Endothelial cell of umbilical vein (primary cell): ENCODE data around the gene EEF1AKMT1. TPM values are rescaled to one million over a fixed set of nuclear protein-coding genes. Genes with fewer than 3 reads are reported as not detected.

Experiments
- BruUV-seq: library from RNA; stranded (reverse); fragments of 400-500 nt; replicated peaks from 2 replicates; lab custom pipeline; 2021; lab: Mats Ljungman, UMichigan
- CTCF ChIA-PET: fragments of 300-600, 350-600 bp; sonication (Branson Sonifier 250); formaldehyde crosslinking; loops from one replicate; lab custom pipeline; 2021; ENCODE audit warnings: antibody characterized with exemption, inconsistent platforms; lab: Charles Lee
- POLR2A ChIA-PET: fragments of 300-600, 350-600 bp; sonication (Branson Sonifier 250); formaldehyde crosslinking; loops from one replicate; lab custom pipeline; 2021; ENCODE audit warnings: antibody characterized with exemption, inconsistent platforms; lab: Charles Lee
- DNase-seq: peaks from one replicate; pipeline ENCODE4 v3.0.0-alpha.2; 2011; ENCODE audit warnings: low read depth, low spot score
- FAIRE-seq: peaks from 2 replicates; lab custom pipeline; 2011; peaks lifted over from hg19 to GRCh38; lab: Jason Lieb, UNC
- H2AFZ ChIP-seq: 2 replicates; pipeline ENCODE4 v1.6.0; 2012; ENCODE audit warnings: low read depth, low read length, control low read depth, inconsistent platforms
- H3K27ac ChIP-seq: 2 replicates; pipeline ENCODE4 v1.5.1; 2011; ENCODE audit warnings: low read depth, mild to moderate bottlenecking, control low read depth, low read length, moderate library complexity; ENCODE audit not compliant: insufficient read depth
- H3K27me3 ChIP-seq, 2 experiments: 2 replicates each; pipeline versions ENCODE4 v1.6.0 to v1.6.1; 2011; ENCODE audit warnings: low read length in 2 of 2, mixed read lengths in 1 of 2; ENCODE audit not compliant: control insufficient read depth in 2 of 2, insufficient read depth in 2 of 2
- H3K36me3 ChIP-seq, 2 experiments: 2 replicates in 1 of 2; 3 replicates in 1 of 2; pipeline ENCODE4 v1.5.1; 2011; ENCODE audit warnings: low read length in 2 of 2, mild to moderate bottlenecking in 1 of 2, moderate library complexity in 1 of 2; ENCODE audit not compliant: control insufficient read depth in 2 of 2, insufficient read depth in 2 of 2; ENCODE audit errors: extremely low read depth in 1 of 2
- H3K4me1 ChIP-seq: 3 replicates; pipeline ENCODE4 v1.5.1; 2011; ENCODE audit warnings: mild to moderate bottlenecking, low read length; ENCODE audit not compliant: control insufficient read depth, insufficient read depth; ENCODE audit errors: extremely low read depth
- H3K4me2 ChIP-seq: 2 replicates; pipeline ENCODE4 v1.6.1; 2011; ENCODE audit warnings: low read length, control low read depth, mixed read lengths; ENCODE audit not compliant: insufficient read depth
- H3K4me3 ChIP-seq, 3 experiments: fragments of 200-600 bp in 1 of 3; sonication (generic), shearing (Covaris generic) in 1 of 3; replicated peaks in 1 of 3; 2 replicates each; pipeline ENCODE4 v1.5.1; 2011 to 2016; ENCODE audit warnings: control low read depth in 3 of 3, low read length in 3 of 3, mild to moderate bottlenecking in 2 of 3, inconsistent platforms in 1 of 3, low read depth in 1 of 3, moderate library complexity in 1 of 3; ENCODE audit not compliant: insufficient read depth in 1 of 3
- H3K79me2 ChIP-seq: 2 replicates; pipeline ENCODE4 v1.6.0; 2012; ENCODE audit warnings: low read length, inconsistent platforms; ENCODE audit not compliant: control insufficient read depth, insufficient read depth
- H3K9ac ChIP-seq: replicated peaks from 2 replicates; pipeline ENCODE3; 2011; ENCODE audit warnings: low read length, control low read depth; ENCODE audit not compliant: insufficient read depth; ENCODE audit errors: extremely low read depth
- H3K9me1 ChIP-seq: replicated peaks from 3 replicates; pipeline ENCODE4 v1.6.0; 2011; ENCODE audit warnings: mild to moderate bottlenecking, low read length; ENCODE audit not compliant: control insufficient read depth, insufficient read depth; ENCODE audit errors: extremely low read depth
- H3K9me3 ChIP-seq: replicated peaks from 2 replicates; pipeline ENCODE4 v1.5.1; 2012; ENCODE audit warnings: low read length, inconsistent platforms; ENCODE audit not compliant: control insufficient read depth, insufficient read depth
- H4K20me1 ChIP-seq: replicated peaks from 2 replicates; pipeline ENCODE3; 2011; ENCODE audit warnings: mild to moderate bottlenecking, low read length; ENCODE audit not compliant: control insufficient read depth, insufficient read depth; ENCODE audit errors: extremely low read depth
- EZH2 ChIP-seq: IDR thresholded peaks from 2 replicates; pipeline ENCODE4 v1.6.1; 2012; ENCODE audit warnings: borderline replicate concordance, low read depth, mild to moderate bottlenecking, moderate library complexity, low read length, inconsistent platforms; ENCODE audit not compliant: severe bottlenecking
- FOS ChIP-seq: IDR thresholded peaks from 2 replicates; pipeline ENCODE4 v1.6.1; 2011; ENCODE audit warnings: mild to moderate bottlenecking, low read length, moderate library complexity, borderline replicate concordance; ENCODE audit not compliant: insufficient read depth
- GATA2 ChIP-seq: IDR thresholded peaks from 2 replicates; pipeline ENCODE4 v1.7.0; 2011; ENCODE audit warnings: low read depth, mild to moderate bottlenecking, moderate library complexity, mixed read lengths, low read length; ENCODE audit not compliant: insufficient read length, insufficient read depth
- JUN ChIP-seq: IDR thresholded peaks from 2 replicates; pipeline ENCODE4 v1.6.1; 2011; ENCODE audit warnings: borderline replicate concordance, low read depth; ENCODE audit not compliant: insufficient read length, insufficient read depth
- MYC ChIP-seq: IDR thresholded peaks from one replicate; pipeline ENCODE4 v1.6.1; 2011; ENCODE audit warnings: mild to moderate bottlenecking, low read depth, low read length
- POLR2A ChIP-seq: IDR thresholded peaks from 2 replicates; pipeline ENCODE4 v1.6.1; 2012; ENCODE audit warnings: low read depth, mild to moderate bottlenecking, control low read depth, low read length
- POLR2AphosphoS5 ChIP-seq: IDR thresholded peaks from 2 replicates; pipeline ENCODE4 v1.6.1; 2012; ENCODE audit warnings: low read depth, mild to moderate bottlenecking, control low read depth, low read length, moderate library complexity; ENCODE audit not compliant: insufficient read depth
- dilution Hi-C: fragments of 300-500 bp; cut with MboI; formaldehyde crosslinking; loops from one replicate; pipeline ENCODE4 v1.15.0; 2019; ENCODE audit warnings: low sequenced_read_pairs; ENCODE audit not compliant: extremely low pct_ligation_motif_present
- intact Hi-C: fragments of 100-400 bp; cut with micrococcal nuclease; formaldehyde crosslinking; loops from one replicate; pipeline ENCODE4 v1.10.0; 2022
- polyA plus RNA-seq, 4 experiments: library from polyadenylated mRNA; depleted of rRNA in 3 of 4; stranded (reverse) in 3 of 4; unstranded in 1 of 4; fragments of >200 nt; gene quantifications; 2 replicates each; pipeline versions ENCODE4 v1.2.1 to v1.2.3, GENCODE V29; 2011 to 2012; ENCODE audit warnings: missing spikeins in 1 of 4
- total RNA-seq: library from RNA; stranded (reverse); gene quantifications from 2 replicates; pipeline ENCODE4 v1.2.3, GENCODE V29; 2021
- TF ChIP-seq, protein P1 (sequence below), 2 donors: IDR thresholded peaks; 1 replicate in 1 of 2; 2 replicates in 1 of 2; pipeline ENCODE4 v1.5.1; 2011; ENCODE audit warnings: low read length in 2 of 2, mild to moderate bottlenecking in 2 of 2, moderate library complexity in 2 of 2, control low read depth in 1 of 2, inconsistent platforms in 1 of 2, low read depth in 1 of 2; ENCODE audit not compliant: insufficient read depth in 1 of 2; ENCODE audit errors: extremely low read depth in 1 of 2
- TF ChIP-seq, protein P2 (sequence below): IDR thresholded peaks from 2 replicates; pipeline ENCODE4 v1.6.1; 2011; ENCODE audit not compliant: insufficient read depth, insufficient read length

EEF1AKMT1 gene
- total and polyA plus RNA-seq, 2 donors (not counting 3 experiments of a cell fraction or from before 2014, with no cell fraction given) = 9.0 to 11.1 TPM

DNA sequence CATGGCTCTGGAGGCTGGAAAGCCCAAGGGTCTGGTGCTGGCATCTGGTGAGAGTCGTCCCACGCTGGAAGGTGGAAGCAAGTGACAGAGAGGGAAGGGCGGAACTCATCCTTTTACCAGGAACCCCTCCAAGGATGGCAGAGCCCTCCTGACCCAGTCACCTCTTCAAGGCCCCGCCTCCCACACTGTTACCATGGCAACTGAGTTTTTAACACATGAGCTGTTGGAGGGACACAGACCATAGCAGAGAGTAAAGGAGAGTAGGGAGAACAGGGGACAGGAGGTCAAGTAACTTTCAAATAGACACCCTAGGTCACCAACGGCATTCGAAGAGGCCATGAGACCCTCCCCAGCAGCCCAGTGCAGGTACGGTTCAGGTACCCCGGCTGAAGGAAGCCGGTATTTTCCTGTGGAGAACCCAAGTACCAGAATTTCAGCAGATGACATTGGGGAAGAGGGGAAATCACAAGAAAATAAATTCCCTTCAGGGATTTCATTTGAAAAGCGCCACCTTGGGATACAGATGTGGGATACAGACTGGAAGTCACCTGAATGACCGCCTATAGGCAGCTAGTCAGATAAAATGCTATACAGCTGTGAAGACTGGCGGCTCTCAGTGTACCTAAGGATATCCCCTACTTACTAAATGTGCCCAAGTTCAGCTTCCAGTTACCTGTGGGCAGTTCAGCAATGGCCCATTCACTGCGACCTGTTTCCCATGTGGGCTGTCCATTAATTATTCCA, 62.3 kb downstream of the EEF1AKMT1 start:
- ChIA-PET POLR2A (no interaction called here), CTCF (interaction anchor here (0.7 to 9.5 kb wide), 12 partner anchors 17 to 217 kb away, joined by 3 to 92 read pairs (median 4); partner anchors contain the start of gene CRYL1)
- H3K4me3 ChIP-seq = no peak overlapping the region
- H4K20me1 ChIP-seq = no peaks in the 10 kb centered on the region
- H3K27ac ChIP-seq = no peak overlapping the region
- H3K4me2 ChIP-seq = no peak overlapping the region
- DNase-seq (no peak), FAIRE-seq (no peak)
- TF ChIP-seq FOS (no peak), EZH2 (no peak), POLR2AphosphoS5 (no peak), POLR2A (no peak), MYC (no peak), JUN (no peak), GATA2 (no peak)
- TF ChIP-seq, protein P1, sequence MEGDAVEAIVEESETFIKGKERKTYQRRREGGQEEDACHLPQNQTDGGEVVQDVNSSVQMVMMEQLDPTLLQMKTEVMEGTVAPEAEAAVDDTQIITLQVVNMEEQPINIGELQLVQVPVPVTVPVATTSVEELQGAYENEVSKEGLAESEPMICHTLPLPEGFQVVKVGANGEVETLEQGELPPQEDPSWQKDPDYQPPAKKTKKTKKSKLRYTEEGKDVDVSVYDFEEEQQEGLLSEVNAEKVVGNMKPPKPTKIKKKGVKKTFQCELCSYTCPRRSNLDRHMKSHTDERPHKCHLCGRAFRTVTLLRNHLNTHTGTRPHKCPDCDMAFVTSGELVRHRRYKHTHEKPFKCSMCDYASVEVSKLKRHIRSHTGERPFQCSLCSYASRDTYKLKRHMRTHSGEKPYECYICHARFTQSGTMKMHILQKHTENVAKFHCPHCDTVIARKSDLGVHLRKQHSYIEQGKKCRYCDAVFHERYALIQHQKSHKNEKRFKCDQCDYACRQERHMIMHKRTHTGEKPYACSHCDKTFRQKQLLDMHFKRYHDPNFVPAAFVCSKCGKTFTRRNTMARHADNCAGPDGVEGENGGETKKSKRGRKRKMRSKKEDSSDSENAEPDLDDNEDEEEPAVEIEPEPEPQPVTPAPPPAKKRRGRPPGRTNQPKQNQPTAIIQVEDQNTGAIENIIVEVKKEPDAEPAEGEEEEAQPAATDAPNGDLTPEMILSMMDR (IDR thresholded peaks at IDR 0.05; ENCODE audit: extremely low read depth in 1 of 2, insufficient read depth in 1 of 2, low read depth in 1 of 2, low read length in 2 of 2) = no peak
- TF ChIP-seq, protein P2, sequence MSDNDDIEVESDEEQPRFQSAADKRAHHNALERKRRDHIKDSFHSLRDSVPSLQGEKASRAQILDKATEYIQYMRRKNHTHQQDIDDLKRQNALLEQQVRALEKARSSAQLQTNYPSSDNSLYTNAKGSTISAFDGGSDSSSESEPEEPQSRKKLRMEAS = no peak
- H3K36me3 ChIP-seq = no peaks in the 10 kb centered on the region
- H3K4me1 ChIP-seq = peaks cover 38% of the 10 kb centered on the region
- no peaks in the 10 kb centered on the region for H3K9me1 ChIP-seq
- no peak overlapping the region for H3K9ac ChIP-seq
- H3K27me3 ChIP-seq = no peaks in the 10 kb centered on the region
- H2AFZ ChIP-seq = no peak overlapping the region
- dilution Hi-C loops = no loop called here
- no TSS peak for BruUV-seq
- no peaks in the 10 kb centered on the region for H3K9me3 ChIP-seq
- H3K79me2 ChIP-seq = no peaks in the 10 kb centered on the region
- intact Hi-C loops = loop anchor here (1.0 to 2.0 kb wide), 5 partner anchors 103 to 216 kb away; no protein-coding TSS in a partner anchor
